Measurements from ENCODE around the gene GNB1.
"Not testable (repeated sequence)": the region's sequence is repeated elsewhere in the genome, so short reads cannot be mapped to it uniquely, and the experiment has no call there.

The GNB1 gene

DNA sequence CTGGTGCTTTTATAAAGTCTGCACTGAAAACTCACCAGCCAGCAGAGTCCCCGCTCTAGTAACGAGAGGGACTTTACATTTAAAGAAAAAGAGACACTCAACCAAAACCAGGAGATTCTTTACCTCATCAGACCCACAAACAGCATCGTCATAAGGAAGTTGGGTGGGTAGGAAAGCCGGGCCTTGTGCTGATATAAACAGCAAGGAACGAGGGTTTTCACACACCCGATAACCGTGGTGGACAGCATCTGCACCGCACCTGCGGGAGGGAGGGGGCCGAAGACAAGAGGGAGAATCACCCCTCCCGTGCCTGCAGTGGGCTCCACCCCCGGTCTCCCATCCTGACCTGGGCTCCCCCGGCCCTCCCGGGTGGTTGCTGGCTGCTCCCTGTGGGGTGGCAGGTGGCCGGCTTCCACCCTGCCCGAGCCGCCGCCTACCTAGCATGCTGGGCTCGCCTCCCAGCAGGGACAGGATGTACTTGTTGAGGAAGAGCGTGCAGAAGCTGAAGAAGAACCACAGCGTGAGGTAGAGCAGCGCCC is 152.0 kb downstream of the GNB1 start:
- not testable (repeated sequence) for DNase-seq (ENCODE audit: low spot score)

DNA sequence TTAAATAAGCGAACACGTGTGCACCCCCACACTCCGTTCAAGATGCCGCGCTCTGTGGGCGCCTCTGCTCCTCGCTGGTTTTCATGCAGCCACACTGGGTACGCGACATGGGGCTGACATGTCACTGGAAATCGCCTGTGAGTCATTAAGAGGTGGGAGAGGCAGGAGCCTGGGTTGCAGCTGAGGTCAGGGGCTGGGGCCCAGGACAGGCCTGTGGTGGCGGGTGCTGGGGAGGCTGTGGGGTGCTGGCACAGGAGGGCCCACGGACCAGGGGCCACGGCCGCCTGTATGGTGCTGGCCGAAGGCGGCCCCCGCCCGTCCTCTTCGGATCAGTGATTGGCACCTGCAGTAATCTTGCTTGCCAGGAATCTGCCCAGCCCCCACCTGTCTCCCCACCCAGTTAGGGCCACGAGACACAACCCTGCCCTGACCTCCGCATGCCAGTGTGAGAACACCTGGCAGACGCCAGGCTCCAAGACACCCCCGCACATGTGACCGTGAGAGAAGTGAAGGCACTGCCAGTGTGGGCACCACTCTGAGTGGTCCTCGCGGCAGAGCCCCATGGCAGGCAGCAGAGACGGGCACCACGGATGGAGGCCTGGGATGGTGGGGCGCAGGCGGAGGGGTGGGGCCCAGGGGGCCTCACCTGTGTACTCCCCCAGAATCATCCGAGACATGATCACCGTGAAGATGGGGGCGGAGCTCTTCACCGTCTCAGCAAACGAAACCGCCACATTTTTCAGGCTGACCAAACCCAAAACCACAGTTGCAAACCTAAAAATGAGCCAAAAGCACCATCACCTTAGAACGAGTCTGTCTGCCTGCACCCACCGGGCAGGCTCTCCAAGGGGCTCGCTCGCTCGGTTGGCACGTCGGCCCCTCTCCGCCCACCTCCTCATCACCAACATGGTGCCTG is 153.0 kb downstream of the GNB1 start:
- DNase-seq (ENCODE audit: low spot score), result not testable (repeated sequence)

Data from hematopoietic multipotent progenitor cell treated with erythropoietin and hydrocortisone succinate and interleukin-3 and kit ligand, for 15 days (in vitro differentiated cells).